K562 (cell line): ENCODE measurements around the gene ZNF18. TPM values are rescaled to one million over a fixed set of nuclear protein-coding genes. Genes with fewer than 3 reads are reported as not detected.

Experiments used
- BHLHE40 ChIP-seq: IDR thresholded peaks from 2 replicates; pipeline ENCODE4 v1.6.1; 2011; ENCODE audit warnings: low read length, improper control_type of control experiment
- C11orf30 ChIP-seq: fragments of 450-650 bp; IDR thresholded peaks from 2 replicates; pipeline ENCODE4 v1.6.1; 2016; ENCODE audit warnings: low read depth, mild to moderate bottlenecking
- CCNT2 ChIP-seq: IDR thresholded peaks from 2 replicates; pipeline ENCODE4 v1.6.1; 2011; ENCODE audit warnings: borderline replicate concordance, low read depth, mild to moderate bottlenecking, moderate library complexity, mixed read lengths, low read length; ENCODE audit not compliant: insufficient read length; ENCODE audit errors: extremely low read depth
- ERF ChIP-seq: fragments of 450-650 bp; formaldehyde crosslinking; IDR thresholded peaks from 2 replicates; pipeline ENCODE4 v1.4.0; 2020; ENCODE audit warnings: mild to moderate bottlenecking, mixed read lengths
- GABPA ChIP-seq: fragments of 200-800 bp; sonication (Bioruptor generic); conservative IDR thresholded peaks from 2 replicates; pipeline ENCODE4 v1.6.1; 2016; ENCODE audit warnings: low read depth, missing genetic modification characterization, missing compliant biosample characterization
- GMEB1 ChIP-seq: fragments of 250-450 bp; sonication (Bioruptor Pico); IDR thresholded peaks from 2 replicates; pipeline ENCODE4 v1.4.0; 2020; ENCODE audit warnings: mild to moderate bottlenecking
- GTF2E2 ChIP-seq: fragments of 200-800 bp; sonication (Bioruptor generic); IDR thresholded peaks from 2 replicates; pipeline ENCODE4 v1.6.1; 2016; ENCODE audit warnings: missing genetic modification characterization, missing compliant biosample characterization
- HCFC1 ChIP-seq: IDR thresholded peaks from 2 replicates; pipeline ENCODE4 v1.6.1; 2012; ENCODE audit warnings: low read depth, low read length, improper control_type of control experiment
- NONO ChIP-seq, 2 experiments: fragments of 200-400 bp in 1 of 2; fragments of 450-650 bp in 1 of 2; formaldehyde crosslinking in 1 of 2; IDR thresholded peaks; 2 replicates each; pipeline ENCODE4 v1.6.1; 2017; ENCODE audit warnings: low read depth in 2 of 2, mild to moderate bottlenecking in 2 of 2, moderate library complexity in 2 of 2, low read length in 1 of 2
- NRF1 ChIP-seq, 2 experiments: fragments of 450-650 bp; IDR thresholded peaks in 1 of 2; conservative IDR thresholded peaks in 1 of 2; 2 replicates each; pipeline ENCODE4 v1.6.1; 2014; ENCODE audit warnings: mild to moderate bottlenecking in 2 of 2
- RBBP5 ChIP-seq: fragments of 200-600 bp; sonication (generic); IDR thresholded peaks from 2 replicates; pipeline ENCODE4 v1.6.1; 2012; ENCODE audit warnings: borderline replicate concordance, mild to moderate bottlenecking, low read length, control low read depth, inconsistent platforms; ENCODE audit not compliant: insufficient read depth, poor library complexity, severe bottlenecking
- TOE1 ChIP-seq, 2 experiments: fragments of 450-650 bp in 1 of 2; sonication (generic) in 1 of 2; formaldehyde crosslinking in 1 of 2; IDR thresholded peaks; 2 replicates each; pipeline versions ENCODE4 v1.7.1 to v1.8.0; 2016 to 2022; ENCODE audit warnings: borderline replicate concordance in 2 of 2, mild to moderate bottlenecking in 2 of 2, antibody characterized with exemption in 1 of 2, inconsistent platforms in 1 of 2, low read depth in 1 of 2, missing genetic modification reagents in 1 of 2, moderate library complexity in 1 of 2
- ZNF146 ChIP-seq: IDR thresholded peaks from one replicate; pipeline ENCODE4 v1.6.1; 2018; ENCODE audit warnings: missing compliant biosample characterization; ENCODE audit not compliant: unreplicated experiment
- polyA plus RNA-seq, 8 experiments: library from polyadenylated mRNA; depleted of rRNA in 4 of 8; stranded (reverse) in 5 of 8; unstranded in 3 of 8; fragments of >200 nt; fragmentation: Nextera tagmentation in 2 of 8; fragmentation: Illumina TruSeq in 1 of 8; extraction: Ambion mirVana in 2 of 8; extraction: Trizol in 1 of 8; gene quantifications; 2 replicates each; pipeline versions ENCODE4 v1.2.1 to v1.2.3, GENCODE V29; 2011 to 2014; ENCODE audit warnings: inconsistent platforms in 1 of 8, missing spikeins in 1 of 8
- total RNA-seq, 7 experiments: library from RNA; depleted of rRNA in 6 of 7; stranded (reverse); fragments of >200 nt in 6 of 7; fragmentation: Illumina TruSeq in 2 of 7; extraction: Trizol in 2 of 7; gene quantifications; 2 replicates each; pipeline versions ENCODE4 v1.2.1 to v1.2.3, GENCODE V29; 2011 to 2021; ENCODE audit warnings: low replicate concordance in 1 of 7

ZNF18 gene
- total and polyA plus RNA-seq, 9 of the 15 experiments (the other 6 are each of a cell fraction or from before 2014, with no cell fraction given), result 1.1 to 5.0 (median 3.4) TPM

- TF ChIP-seq HCFC1 (peak; percentile 36; the same call in 1 of the 2 replicates), NRF1 (conservative IDR thresholded peaks at IDR 0.05 in 1 of 2, IDR thresholded peaks at IDR 0.05 in 1 of 2) (peak; percentile 88 to 90), GTF2E2 (tag) (peak; percentile 70; the same call in 1 of the 2 replicates), CCNT2 (peak; percentile 75), GABPA (tag) (peak; percentile 81), TOE1 (IDR thresholded peaks at IDR 0.05; ENCODE audit: borderline replicate concordance) (0 out of 2 replicates have a peak, but pooled peaks have one; percentile 16), TOE1 (CRISPR knock-in tag; IDR thresholded peaks at IDR 0.05; ENCODE audit: borderline replicate concordance, low read depth) (no peak), GMEB1 (CRISPR knock-in tag) (peak; percentile 55), RBBP5 (peak; percentile 68), C11orf30 (no peak), BHLHE40 (peak; percentile 70), ZNF146 (CRISPR knock-in tag) (no peak), ERF (CRISPR knock-in tag) (no peak), NONO (IDR thresholded peaks at IDR 0.05; ENCODE audit: low read depth in 2 of 2, low read length in 1 of 2) (peak in 1 of 2 experiments; percentile 87; a peak in 2 of 4 replicates)
Measured at GRCh38 chr17:11997147-11997971, at the start of gene ZNF18 (continued).
